ENCODE data around the gene IQCH.

IQCH gene

DNA sequence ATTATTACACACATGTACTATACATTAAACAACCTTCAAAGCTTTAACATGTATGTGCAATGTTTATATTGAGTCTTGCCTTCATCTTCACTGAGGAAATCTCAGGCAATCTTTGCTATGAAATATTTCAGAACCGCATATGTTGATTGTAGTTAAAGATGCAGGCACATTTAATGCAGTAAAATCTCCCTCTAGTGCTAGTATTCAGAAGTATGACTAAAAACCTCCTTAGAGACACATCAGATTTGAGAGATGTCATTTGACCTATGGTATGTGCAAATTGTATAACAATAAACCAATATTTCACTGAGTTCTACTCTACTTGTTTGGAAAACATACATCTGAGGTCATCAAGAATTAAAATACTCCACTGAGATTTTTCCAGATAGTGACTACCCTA lies 142.6 kb downstream of the IQCH start:
- Histone ChIP-seq H3K9me3 (no peaks in the 10 kb centered on the region), H3K4me3 (ENCODE audit: low read depth in 1 of 2, low read length in 1 of 2) (no peak overlapping the region), H3K4me1 (ENCODE audit: control insufficient read depth in 1 of 2, insufficient read depth in 1 of 2, low read depth in 1 of 2, low read length in 1 of 2) (peaks cover 0 to 9% of the 10 kb centered on the region in 2 experiments), H3K27ac (no peak overlapping the region), H3K27me3 (no peaks in the 10 kb centered on the region), H3K36me3 (no peaks in the 10 kb centered on the region)
- no peak for TF ChIP-seq CTCF (IDR thresholded peaks at IDR 0.05)

- no peak overlapping the region for H3K27ac ChIP-seq
- no peaks in the 10 kb centered on the region for H3K27me3 ChIP-seq
- H3K4me3 ChIP-seq (ENCODE audit: low read depth in 1 of 2, low read length in 1 of 2) = no peak overlapping the region
- no peak for TF ChIP-seq CTCF (IDR thresholded peaks at IDR 0.05)
- H3K9me3 ChIP-seq = no peaks in the 10 kb centered on the region
- no peaks in the 10 kb centered on the region for H3K36me3 ChIP-seq
- H3K4me1 ChIP-seq (ENCODE audit: control insufficient read depth in 1 of 2, insufficient read depth in 1 of 2, low read depth in 1 of 2, low read length in 1 of 2) = peaks cover 0 to 9% of the 10 kb centered on the region in 2 experiments
Measured at GRCh38 chr15:67399925-67400324, 145.3 kb downstream of the IQCH start.

GRCh38 chr15:67400890-67401289 lies 146.3 kb downstream of the IQCH start:
- peaks cover 0 to 7% of the 10 kb centered on the region in 2 experiments for H3K4me1 ChIP-seq (ENCODE audit: control insufficient read depth in 1 of 2, insufficient read depth in 1 of 2, low read depth in 1 of 2, low read length in 1 of 2)
- no peak overlapping the region for H3K27ac ChIP-seq
- no peaks in the 10 kb centered on the region for H3K36me3 ChIP-seq
- H3K4me3 ChIP-seq (ENCODE audit: low read depth in 1 of 2, low read length in 1 of 2) = no peak overlapping the region
- H3K27me3 ChIP-seq = no peaks in the 10 kb centered on the region
- no peak for TF ChIP-seq CTCF (IDR thresholded peaks at IDR 0.05)
- no peaks in the 10 kb centered on the region for H3K9me3 ChIP-seq

GRCh38 chr15:67401336-67401735 lies 146.8 kb downstream of the IQCH start:
- H3K36me3 ChIP-seq = no peaks in the 10 kb centered on the region
- no peak overlapping the region for H3K27ac ChIP-seq
- H3K9me3 ChIP-seq = no peaks in the 10 kb centered on the region
- no peaks in the 10 kb centered on the region for H3K27me3 ChIP-seq
- TF ChIP-seq CTCF (IDR thresholded peaks at IDR 0.05) = no peak
- no peak overlapping the region for H3K4me3 ChIP-seq (ENCODE audit: low read depth in 1 of 2, low read length in 1 of 2)
- peaks cover 0 to 3% of the 10 kb centered on the region in 2 experiments for H3K4me1 ChIP-seq (ENCODE audit: control insufficient read depth in 1 of 2, insufficient read depth in 1 of 2, low read depth in 1 of 2, low read length in 1 of 2)

- Histone ChIP-seq H3K27me3 (no peaks in the 10 kb centered on the region), H3K9me3 (no peaks in the 10 kb centered on the region)
- TF ChIP-seq CTCF (IDR thresholded peaks at IDR 0.05) = no peak
Measured at GRCh38 chr15:67403428-67404154, 149.0 kb downstream of the IQCH start.

More at GRCh38 chr15:67403428-67404154, 149.0 kb downstream of the IQCH start:
- no peaks in the 10 kb centered on the region for H3K36me3 ChIP-seq
- no peak overlapping the region for H3K27ac ChIP-seq
- no peaks in the 10 kb centered on the region for H3K4me1 ChIP-seq (ENCODE audit: control insufficient read depth in 1 of 2, insufficient read depth in 1 of 2, low read depth in 1 of 2, low read length in 1 of 2)
- H3K4me3 ChIP-seq (ENCODE audit: low read depth in 1 of 2, low read length in 1 of 2) = no peak overlapping the region

Measured in neutrophil (primary cell).